ENCODE data around the gene PNMA3.
"Not testable (repeated sequence)": the region's sequence is repeated elsewhere in the genome, so short reads cannot be mapped to it uniquely, and the experiment has no call there.

Gene PNMA3

DNA sequence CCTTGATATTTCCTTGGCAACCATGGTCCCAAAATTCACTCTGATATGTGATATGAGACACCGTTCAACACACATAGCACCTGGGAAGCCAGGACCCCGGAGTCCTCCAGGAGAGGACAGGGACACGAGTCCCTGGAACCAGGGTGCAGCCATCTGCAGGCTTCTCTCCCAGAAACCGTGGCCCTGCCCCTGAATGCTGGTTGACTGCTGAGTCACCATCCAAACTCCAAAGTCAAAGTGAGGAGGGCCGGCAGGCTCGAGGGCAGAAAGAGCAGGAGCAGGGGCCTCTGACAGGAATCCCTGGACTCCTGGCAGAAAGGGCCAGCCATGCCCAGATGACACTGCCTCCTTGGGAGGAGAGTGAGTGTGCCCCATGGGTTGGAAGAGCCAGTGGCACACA, 9.1 kb downstream of the PNMA3 start (continued):
- TF ChIP-seq, protein P1, sequence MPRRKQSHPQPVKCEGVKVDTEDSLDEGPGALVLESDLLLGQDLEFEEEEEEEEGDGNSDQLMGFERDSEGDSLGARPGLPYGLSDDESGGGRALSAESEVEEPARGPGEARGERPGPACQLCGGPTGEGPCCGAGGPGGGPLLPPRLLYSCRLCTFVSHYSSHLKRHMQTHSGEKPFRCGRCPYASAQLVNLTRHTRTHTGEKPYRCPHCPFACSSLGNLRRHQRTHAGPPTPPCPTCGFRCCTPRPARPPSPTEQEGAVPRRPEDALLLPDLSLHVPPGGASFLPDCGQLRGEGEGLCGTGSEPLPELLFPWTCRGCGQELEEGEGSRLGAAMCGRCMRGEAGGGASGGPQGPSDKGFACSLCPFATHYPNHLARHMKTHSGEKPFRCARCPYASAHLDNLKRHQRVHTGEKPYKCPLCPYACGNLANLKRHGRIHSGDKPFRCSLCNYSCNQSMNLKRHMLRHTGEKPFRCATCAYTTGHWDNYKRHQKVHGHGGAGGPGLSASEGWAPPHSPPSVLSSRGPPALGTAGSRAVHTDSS (tag by site-specific recombination; IDR thresholded peaks at IDR 0.05) = no peak
- TF ChIP-seq ZNF354C (tag by site-specific recombination; IDR thresholded peaks at IDR 0.05; ENCODE audit: borderline replicate concordance, low read depth) (no peak), ZBTB7A (tag by site-specific recombination; IDR thresholded peaks at IDR 0.05; ENCODE audit: low read depth) (no peak), TCF7L2 (IDR thresholded peaks at IDR 0.05; ENCODE audit: borderline replicate concordance, low read depth, low read length) (no peak), ZNF341 (tag by site-specific recombination; IDR thresholded peaks at IDR 0.05; ENCODE audit: low read depth) (no peak), ZNF366 (tag by site-specific recombination; conservative IDR thresholded peaks at IDR 0.05) (no peak)

DNA sequence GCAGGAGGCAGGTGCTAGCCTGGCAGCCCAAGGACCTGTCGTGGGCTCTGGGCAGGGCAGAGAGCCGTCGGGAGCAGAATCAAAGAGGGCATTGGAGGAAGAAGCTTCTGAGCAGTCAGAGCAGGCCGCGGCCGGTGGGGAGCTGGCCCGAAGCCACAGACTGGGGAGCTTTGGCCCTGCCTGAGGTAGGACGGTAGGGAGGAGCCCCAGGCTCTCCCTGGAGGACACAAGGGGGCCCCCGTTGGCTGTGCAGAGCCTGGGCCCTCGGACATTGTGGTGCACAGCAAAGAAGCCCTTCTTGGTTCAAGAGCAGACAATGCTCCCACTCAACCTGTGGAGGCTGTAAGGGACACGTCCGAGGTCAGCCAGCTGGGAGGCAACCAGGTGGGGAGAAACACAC, 10.1 kb downstream of the PNMA3 start:
- POLR2A ChIA-PET; H3K9me3 ChIP-seq (ENCODE audit: control insufficient read depth, insufficient read depth, low read depth, low read length); CTCF ChIA-PET; H3K4me3 ChIP-seq (ENCODE audit: low read depth, low read length); H3K36me3 ChIP-seq (ENCODE audit: control insufficient read depth in 2 of 2, insufficient read depth in 1 of 2, low read length in 2 of 2); H3K27ac ChIP-seq (ENCODE audit: extremely low read depth, low read depth, low read length); H3K4me1 ChIP-seq (ENCODE audit: control insufficient read depth, insufficient read depth, low read length): not testable (repeated sequence)

DNA sequence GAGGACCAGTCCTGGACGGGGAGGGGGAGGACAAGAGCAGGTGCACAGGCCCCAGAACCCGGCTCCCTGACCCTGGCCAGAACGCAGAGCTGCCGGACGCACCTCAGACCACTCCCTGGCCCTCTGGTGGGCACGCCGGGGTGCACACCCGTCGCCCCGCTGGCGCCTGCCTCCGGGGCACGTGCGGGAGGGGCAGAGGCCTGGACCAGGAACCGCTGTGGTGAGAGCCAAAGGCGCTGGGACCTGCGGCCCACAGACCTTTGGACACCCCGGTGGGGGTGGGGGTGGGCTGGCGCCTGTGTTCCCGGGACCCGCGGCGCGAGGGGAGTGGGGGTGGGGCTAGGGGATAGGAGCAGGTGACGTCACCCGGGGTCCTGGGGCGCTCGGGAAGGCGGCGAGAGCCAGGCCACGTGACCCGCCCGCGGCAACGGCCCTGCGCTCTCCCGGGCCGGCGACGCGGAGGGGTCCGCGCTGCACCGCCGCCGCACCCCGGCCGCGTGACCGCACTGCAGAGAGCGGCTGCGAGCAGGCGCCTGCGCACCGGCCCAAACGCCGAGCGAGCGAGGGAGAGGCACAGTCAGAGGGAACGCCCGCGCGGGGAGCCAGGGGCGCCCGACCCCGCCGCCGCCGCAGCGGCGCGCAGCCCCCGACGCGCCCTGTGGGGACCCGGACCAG, 15.8 kb downstream of the PNMA3 start, which contains the start of gene PNMA6A:
TSS of gene PNMA6A (plus strand) at position 546 of the 675 bp plus-strand sequence. CDS start 609 bp downstream, outside the sequence.
- H3K4me1 ChIP-seq (ENCODE audit: control insufficient read depth, insufficient read depth, low read length); H3K27ac ChIP-seq (ENCODE audit: extremely low read depth, low read depth, low read length); H3K9me3 ChIP-seq (ENCODE audit: control insufficient read depth, insufficient read depth, low read depth, low read length); H3K36me3 ChIP-seq (ENCODE audit: control insufficient read depth in 2 of 2, insufficient read depth in 1 of 2, low read length in 2 of 2); H3K4me3 ChIP-seq (ENCODE audit: low read depth, low read length); CTCF ChIA-PET; POLR2A ChIA-PET: not testable (repeated sequence)

DNA sequence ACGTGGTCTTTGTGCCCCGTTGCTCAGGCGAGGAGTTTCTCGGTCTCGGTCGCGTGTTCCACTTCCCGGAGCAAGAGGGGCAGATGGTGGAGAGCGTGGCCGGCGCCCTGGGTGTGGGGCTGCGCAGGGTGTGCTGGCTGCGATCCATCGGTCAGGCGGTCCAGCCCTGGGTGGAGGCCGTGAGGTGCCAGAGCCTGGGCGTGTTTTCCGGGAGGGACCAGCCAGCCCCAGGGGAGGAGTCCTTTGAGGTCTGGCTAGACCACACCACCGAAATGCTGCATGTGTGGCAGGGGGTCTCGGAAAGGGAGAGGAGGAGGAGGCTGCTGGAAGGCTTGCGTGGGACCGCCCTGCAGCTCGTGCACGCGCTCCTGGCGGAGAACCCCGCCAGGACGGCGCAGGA, 17.1 kb downstream of the PNMA3 start:
- H3K27ac ChIP-seq (ENCODE audit: extremely low read depth, low read depth, low read length); H3K4me3 ChIP-seq (ENCODE audit: low read depth, low read length); H3K4me1 ChIP-seq (ENCODE audit: control insufficient read depth, insufficient read depth, low read length); H3K36me3 ChIP-seq (ENCODE audit: control insufficient read depth in 2 of 2, insufficient read depth in 1 of 2, low read length in 2 of 2); CTCF ChIA-PET; H3K9me3 ChIP-seq (ENCODE audit: control insufficient read depth, insufficient read depth, low read depth, low read length); POLR2A ChIA-PET: not testable (repeated sequence)

DNA sequence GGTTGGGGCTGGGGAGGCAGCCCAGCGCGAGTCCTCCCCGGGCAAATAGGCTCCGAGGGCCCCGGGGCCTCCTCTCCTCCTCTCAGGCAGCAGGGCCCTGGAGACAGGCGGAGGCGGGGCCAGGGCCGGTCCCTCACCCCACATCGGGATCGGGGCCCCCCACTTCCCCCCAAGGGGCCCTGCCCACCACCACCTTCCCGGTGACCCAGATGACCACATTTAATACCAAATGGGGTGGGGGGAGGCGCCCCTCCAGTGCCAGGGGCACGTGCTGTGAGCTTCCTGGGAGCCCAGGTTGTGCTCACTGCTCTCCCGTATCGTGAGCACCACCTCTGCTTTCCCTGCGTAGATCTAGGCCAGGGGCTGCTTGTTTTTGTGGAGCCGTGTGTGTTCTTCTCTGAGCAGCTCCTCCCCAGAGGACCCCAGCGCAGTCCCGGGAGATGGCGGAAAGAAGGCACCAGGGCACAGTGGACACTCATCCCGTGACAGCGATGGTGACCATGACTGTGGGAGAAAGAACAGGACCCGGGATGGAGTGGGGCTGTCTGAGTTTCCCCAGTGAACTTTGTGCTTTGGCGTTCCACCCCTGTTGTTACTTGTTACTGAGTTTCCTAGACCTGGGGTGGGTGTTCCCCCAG, 18.1 kb downstream of the PNMA3 start:
- no peak for TF ChIP-seq HOXD13 (CRISPR knock-in tag; IDR thresholded peaks at IDR 0.05; ENCODE audit: borderline replicate concordance)
- TF ChIP-seq YY1 (tag by site-specific recombination; IDR thresholded peaks at IDR 0.05) = no peak
- no peak for TF ChIP-seq MYNN (tag by site-specific recombination; IDR thresholded peaks at IDR 0.05; ENCODE audit: borderline replicate concordance)
- no peak for TF ChIP-seq ZNF596 (tag by site-specific recombination; IDR thresholded peaks at IDR 0.05)
- no peak for TF ChIP-seq ZNF600 (tag by site-specific recombination; IDR thresholded peaks at IDR 0.05)
- TF ChIP-seq ZNF335 (tag by site-specific recombination; conservative IDR thresholded peaks at IDR 0.05) = no peak
- no peak for TF ChIP-seq ZNF544 (tag by site-specific recombination; IDR thresholded peaks at IDR 0.05)
- no peak for TF ChIP-seq ZNF521 (tag by site-specific recombination; IDR thresholded peaks at IDR 0.05)
- TF ChIP-seq ZSCAN23 (tag by site-specific recombination; IDR thresholded peaks at IDR 0.05) = no peak
- no peak for TF ChIP-seq IKZF3 (tag by site-specific recombination; IDR thresholded peaks at IDR 0.05)
- Histone ChIP-seq H3K4me1 (ENCODE audit: control insufficient read depth, insufficient read depth, low read length) (no peaks in the 10 kb centered on the region), H3K36me3 (ENCODE audit: control insufficient read depth in 2 of 2, insufficient read depth in 1 of 2, low read length in 2 of 2) (no peaks in the 10 kb centered on the region), H3K9me3 (ENCODE audit: control insufficient read depth, insufficient read depth, low read depth, low read length) (no peaks in the 10 kb centered on the region), H3K27ac (ENCODE audit: extremely low read depth, low read depth, low read length) (no peak overlapping the region), H3K4me3 (ENCODE audit: low read depth, low read length) (no peak overlapping the region)
- CTCF ChIA-PET = no interaction called here
- POLR2A ChIA-PET = no interaction called here

All from HEK293 (cell line).